GM18505 (cell line): ENCODE results near the gene RNF169.

Source experiments
- ATAC-seq: cut with Tn5 transposase; IDR thresholded peaks from one replicate; pipeline ENCODE4 v1.9.1; 2021; ENCODE audit not compliant: unreplicated experiment
- POLR2A ChIP-seq: IDR thresholded peaks from 4 replicates; pipeline ENCODE4 v1.6.1; 2011; ENCODE audit warnings: borderline replicate concordance; ENCODE audit not compliant: insufficient read depth, insufficient read length; ENCODE audit errors: extremely low read depth

Gene RNF169

GRCh38 chr11:74839446-74839845 is 90.8 kb downstream of the RNF169 start:
- ATAC-seq = no peak
- TF ChIP-seq POLR2A = no peak

DNA sequence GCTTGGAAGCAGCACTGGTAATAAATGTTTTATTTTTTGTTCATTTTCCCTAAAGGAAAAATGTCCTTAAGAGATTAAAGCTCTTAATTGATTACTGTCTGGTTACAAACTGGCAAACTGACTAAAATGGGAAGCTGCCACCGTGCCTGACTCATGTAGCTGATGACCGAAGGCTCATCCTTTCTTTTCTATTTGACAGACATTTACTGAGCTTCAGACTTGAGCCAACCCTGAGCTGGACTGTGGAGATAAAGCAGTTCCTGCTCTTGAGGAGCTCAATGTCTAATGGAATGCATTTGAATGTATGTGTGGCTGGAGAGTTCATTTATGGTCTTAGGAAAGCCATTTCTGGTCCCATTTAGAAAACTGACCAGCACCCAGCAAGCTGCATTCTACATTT is 91.3 kb downstream of the RNF169 start:
- ATAC-seq = no peak
- no peak for TF ChIP-seq POLR2A

DNA sequence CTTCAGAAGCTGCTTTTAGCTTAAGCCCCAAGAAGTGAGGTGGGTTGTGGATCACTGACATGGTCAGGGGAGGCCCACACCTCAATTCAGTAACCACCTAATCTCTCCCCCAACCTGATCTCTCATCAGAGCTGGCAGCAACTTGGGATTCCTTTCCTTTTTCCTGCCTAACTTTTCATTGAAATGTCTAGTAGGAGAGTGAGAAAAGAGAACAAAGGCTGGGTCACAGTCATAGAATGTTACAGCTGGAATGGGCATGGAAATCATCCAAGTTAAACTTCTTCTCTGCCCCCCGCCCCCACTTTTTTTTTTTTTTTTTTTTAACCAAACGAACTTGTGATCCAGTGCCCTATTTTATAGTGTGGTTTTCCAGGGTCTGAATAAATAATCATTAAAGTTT is 91.8 kb downstream of the RNF169 start:
- no peak for TF ChIP-seq POLR2A
- no peak for ATAC-seq

DNA sequence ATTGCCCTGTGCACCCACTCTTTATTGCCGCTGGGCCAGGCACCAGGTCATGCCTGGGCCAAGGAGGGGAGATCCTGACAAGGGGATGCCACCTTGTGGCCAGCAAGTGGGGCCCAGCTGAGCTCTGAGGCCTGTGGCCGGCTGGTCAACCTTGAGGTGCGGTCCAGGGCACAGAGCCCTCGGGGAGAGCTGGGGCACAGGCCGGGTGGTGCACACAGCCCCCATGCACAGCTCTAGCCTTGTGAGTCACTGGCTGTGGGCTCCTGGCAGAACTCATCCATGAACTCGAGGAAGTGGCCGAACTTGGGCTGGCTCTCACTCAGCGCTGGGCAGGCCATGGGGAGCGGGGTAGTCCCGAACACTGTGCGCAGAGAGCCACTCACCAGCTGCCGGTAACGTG is 94.3 kb downstream of the RNF169 start:
- no peak for TF ChIP-seq POLR2A
- no peak for ATAC-seq

DNA sequence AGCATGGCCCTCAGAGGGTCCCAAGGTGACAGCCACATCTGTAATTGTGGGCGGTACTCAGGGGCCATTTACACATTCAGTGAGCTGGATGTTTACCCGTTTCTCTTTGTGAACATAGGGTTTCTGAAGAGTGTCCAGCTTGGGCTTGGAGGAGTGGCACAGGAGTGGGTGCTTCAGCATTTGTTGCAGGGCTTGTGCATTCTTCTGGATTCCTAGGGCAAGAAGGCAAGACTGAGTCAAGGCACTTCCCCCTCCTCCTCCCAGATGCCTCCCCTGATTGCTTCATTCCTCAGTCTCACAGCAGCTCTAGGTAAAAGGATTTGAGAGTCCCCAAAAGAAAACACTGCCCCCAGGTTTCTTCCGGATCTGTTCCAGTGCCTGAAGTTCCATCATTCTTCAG is 95.4 kb downstream of the RNF169 start:
- no peak for TF ChIP-seq POLR2A
- no peak for ATAC-seq

- ATAC-seq = no peak
- TF ChIP-seq POLR2A = no peak
These were observed 96.2 kb downstream of the RNF169 start for GRCh38 chr11:74844865-74845264.

DNA sequence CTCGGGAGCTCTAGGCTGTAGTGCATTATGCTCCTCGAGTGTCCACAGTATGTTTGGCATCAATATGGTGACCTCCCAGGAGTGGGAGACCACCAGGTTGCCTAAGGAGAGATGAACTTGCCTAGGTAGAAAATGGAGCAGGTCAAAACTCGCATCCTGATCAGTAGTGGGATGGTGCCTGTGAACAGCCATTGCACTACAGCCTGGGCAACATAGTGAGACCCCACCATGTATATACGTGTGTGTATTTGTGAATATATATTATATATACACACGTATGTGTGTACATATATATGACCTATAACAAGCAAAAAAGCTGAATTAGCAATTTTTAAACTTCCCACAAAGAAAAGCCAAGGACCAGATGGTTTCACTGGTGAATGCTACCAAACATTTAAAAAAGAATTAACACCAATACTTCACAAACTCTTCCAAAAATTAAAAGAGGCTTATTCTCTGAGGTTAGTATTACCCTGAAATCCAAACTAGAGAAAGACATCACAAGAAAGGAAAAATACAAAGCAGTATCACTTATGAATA is 97.4 kb downstream of the RNF169 start:
- TF ChIP-seq POLR2A = no peak
- no peak for ATAC-seq

DNA sequence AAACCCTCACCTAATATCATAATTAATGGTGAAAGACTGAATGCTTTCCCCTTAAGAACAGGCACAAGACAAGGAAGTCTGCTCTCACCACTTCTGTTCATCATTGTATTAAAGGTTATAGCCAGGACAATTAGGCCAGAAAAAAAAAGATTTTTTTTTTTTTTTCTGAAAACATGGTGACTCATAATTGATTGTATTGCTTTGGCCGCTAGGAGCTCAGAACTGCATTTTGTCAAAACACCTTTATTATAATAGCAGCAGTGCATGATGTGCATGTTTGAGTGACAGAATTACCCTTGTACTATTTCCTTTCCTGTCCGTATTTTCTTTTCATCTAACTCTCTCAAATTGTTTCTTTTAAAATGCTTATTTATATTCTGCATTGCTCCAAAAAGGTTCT is 98.1 kb downstream of the RNF169 start:
- no peak for TF ChIP-seq POLR2A
- ATAC-seq = no peak

DNA sequence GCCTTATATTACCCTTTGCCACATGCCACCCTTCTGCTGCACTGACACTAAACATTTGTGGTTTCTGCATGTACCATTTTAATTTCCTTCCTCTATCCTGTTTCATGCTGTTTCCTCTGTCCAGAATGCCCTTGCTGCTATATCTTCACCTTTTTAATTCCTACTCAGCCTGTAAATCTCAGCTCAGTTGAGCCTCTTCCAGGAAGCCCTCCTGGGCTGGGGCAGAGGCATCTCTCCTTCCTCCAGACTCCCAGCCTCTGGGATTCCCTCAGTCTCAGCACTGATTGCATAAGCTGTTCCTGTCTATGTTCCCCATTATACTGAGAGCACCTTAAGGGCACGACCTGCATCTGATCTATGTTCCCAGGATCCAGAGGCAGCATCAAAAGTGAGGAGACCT is 98.7 kb downstream of the RNF169 start:
- TF ChIP-seq POLR2A = no peak
- ATAC-seq = no peak

DNA sequence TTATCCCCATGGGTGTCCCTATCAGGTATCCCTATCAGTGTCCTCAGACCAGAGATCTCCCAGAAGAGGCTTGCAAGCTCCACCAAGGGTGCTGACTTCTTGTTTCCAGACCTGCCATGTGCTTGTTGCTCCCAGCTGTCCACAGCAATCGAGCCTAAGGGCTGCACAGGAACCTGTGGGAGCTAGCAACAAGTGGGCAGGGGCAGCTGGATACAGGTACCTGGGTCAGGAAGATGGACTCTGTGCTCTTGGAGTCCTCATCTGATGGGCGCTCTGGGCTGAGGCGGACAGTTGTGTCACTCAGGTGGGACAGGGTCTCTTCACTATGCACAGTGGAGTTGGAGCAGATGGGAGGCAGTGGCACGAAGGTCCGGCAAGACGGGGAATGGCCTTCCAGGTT is 99.2 kb downstream of the RNF169 start:
- ATAC-seq = no peak
- TF ChIP-seq POLR2A = no peak

DNA sequence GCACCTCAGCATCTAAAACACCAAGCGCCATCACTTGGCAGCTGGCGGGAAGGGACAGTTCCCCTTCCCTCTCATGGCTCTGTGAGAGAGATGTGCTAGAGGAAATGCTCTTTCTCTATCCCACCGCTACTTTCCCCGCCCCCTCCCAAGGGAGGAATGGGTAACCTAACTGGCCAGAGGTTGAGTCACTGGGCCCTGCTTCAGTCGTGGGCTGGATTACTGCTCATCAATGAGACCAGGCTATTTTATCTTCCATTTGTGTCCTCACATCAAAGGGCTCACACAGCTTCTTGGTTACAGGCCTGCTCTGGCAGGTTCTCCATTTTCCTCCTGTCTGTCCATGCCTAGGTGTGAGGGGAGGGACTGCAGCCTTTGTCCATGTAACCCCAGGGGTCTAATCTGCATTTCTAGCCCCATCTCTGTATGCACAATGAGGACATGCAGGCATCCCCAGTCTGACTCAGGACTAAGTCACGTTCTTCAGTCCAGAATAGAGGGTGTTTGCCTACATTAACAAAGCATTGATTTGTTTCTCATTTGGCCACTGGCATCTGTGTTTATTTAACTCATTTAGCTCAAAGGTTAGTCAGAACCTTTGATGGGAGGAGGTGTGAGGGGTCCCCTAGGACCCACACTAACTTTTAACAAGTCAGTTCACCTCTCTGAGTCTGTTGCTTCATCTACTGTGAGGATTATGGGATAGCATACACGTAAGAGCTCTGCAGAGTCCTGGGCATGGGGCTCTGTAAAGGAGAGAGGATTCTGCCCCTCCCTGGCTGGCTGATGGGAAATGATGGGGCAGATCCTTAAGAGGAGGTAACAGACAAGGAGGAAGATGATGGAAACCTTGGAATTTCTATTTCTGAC is 101.1 kb downstream of the RNF169 start:
- TF ChIP-seq POLR2A = no peak
- ATAC-seq = no peak

DNA sequence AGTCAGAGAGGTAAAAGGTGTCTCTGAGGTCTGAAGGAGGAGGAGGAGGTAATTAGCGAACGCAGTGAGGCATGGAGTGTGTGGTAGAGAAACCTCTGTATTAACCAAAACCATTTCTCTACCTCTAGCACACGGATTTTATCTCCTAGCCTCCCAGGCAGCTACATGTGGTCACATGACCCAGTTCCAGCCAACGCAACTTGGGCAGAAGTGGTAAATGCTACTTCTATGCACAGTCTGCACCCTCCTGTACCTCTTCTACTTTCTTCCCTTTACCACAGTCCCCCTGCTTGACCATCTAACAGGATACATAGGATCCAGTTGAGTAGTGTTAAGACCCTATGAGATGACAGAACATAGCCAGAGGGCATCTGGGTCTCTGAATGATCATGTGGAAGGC is 104.6 kb downstream of the RNF169 start:
- ATAC-seq = no peak
- TF ChIP-seq POLR2A = no peak

GRCh38 chr11:74860743-74861142 is 112.1 kb downstream of the RNF169 start:
- no peak for ATAC-seq
- TF ChIP-seq POLR2A = no peak

- TF ChIP-seq POLR2A = no peak
- ATAC-seq = no peak
These were observed 114.8 kb downstream of the RNF169 start for GRCh38 chr11:74863410-74863809.
